Subcutaneous adipose tissue (tissue), 4 donors: Measurements from ENCODE around the gene GBE1. TPM values are rescaled to one million over a fixed set of nuclear protein-coding genes. Genes with fewer than 3 reads are reported as not detected.

Experiments used
- total RNA-seq, 4 donors: library from RNA; depleted of rRNA; stranded (reverse); fragments of >200 nt; gene quantifications; one replicate each; pipeline ENCODE4 v1.1.0, GENCODE V29; 2016
- TF ChIP-seq, protein P1 (sequence below): fragments of 450-650 bp; IDR thresholded peaks from one replicate; pipeline ENCODE4 v1.5.1; 2016; ENCODE audit warnings: low read depth, mild to moderate bottlenecking, control low read depth, antibody characterized with exemption, moderate library complexity

GBE1 gene
- total RNA-seq, 4 donors from 2014 or later, result 134 to 224 (median 199) TPM

DNA sequence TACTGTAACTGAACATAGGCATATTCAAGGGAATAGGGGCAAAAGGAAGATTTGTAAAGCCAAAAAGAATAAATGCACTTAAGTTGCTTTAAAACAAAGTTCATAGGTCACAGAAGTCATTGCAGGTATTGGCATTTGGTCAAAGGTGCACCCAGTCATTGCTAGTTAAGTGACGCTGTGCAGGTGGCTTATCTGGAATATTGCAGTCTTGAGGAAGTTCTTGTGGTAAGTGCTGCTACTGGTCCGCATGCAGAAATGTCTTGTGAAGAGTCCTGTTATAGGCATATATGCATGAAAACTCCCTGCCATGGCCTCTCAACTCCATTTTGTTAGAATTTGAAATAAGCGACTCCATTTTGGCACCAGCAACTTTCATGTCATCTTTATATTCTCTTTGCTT, 293.1 kb downstream of the GBE1 start:
- TF ChIP-seq, protein P1, sequence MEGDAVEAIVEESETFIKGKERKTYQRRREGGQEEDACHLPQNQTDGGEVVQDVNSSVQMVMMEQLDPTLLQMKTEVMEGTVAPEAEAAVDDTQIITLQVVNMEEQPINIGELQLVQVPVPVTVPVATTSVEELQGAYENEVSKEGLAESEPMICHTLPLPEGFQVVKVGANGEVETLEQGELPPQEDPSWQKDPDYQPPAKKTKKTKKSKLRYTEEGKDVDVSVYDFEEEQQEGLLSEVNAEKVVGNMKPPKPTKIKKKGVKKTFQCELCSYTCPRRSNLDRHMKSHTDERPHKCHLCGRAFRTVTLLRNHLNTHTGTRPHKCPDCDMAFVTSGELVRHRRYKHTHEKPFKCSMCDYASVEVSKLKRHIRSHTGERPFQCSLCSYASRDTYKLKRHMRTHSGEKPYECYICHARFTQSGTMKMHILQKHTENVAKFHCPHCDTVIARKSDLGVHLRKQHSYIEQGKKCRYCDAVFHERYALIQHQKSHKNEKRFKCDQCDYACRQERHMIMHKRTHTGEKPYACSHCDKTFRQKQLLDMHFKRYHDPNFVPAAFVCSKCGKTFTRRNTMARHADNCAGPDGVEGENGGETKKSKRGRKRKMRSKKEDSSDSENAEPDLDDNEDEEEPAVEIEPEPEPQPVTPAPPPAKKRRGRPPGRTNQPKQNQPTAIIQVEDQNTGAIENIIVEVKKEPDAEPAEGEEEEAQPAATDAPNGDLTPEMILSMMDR, result no peak

DNA sequence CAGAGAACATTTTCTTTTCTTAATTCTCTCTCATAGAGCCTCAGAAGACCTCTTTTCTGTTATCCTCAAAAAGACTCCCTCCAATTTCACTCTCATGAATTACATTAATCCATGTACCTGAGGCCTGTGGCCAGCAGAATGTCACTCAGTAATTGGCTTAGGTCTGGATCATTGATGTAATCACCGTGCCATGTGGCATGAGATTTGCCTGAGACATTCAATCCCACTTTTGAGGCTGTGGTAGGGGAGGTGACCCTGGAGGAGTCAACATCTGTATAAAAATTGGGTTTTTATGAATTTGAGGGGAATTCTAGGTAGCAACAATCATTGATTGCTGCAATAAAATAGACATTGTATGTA, 295.3 kb downstream of the GBE1 start:
- TF ChIP-seq, protein P1, result no peak

DNA sequence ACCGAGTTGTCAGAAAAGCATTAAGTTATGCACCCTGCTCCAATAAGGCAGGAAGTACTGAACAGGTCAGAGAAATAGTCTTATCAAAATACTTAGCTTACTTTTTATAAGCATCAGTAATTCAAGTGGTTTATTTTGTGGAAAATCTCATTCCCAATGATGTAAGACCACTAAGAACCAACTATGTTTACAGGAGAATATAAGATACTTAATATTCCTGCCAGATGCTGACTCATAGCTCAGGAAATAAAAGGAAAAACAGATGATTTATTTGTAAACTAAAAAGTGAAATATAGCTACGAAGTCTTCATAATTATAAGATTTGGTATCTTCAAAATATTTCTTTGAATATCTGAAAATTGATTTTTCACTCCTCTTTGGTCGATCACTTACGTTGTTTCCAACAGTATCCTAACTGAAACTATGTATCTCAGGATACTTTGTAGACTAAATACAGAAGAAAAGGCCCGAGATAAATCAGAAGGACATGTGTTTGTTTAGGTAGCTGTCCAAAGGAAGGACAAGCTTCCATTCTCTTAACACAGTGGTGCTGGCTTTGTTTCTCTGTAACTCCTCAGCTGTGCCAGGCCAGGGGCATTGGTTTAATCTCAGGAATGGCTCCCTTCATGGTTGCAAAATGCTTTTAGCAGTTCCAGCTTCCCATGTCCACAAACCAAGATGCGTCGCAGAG, 295.8 kb downstream of the GBE1 start:
- TF ChIP-seq, protein P1, result no peak

DNA sequence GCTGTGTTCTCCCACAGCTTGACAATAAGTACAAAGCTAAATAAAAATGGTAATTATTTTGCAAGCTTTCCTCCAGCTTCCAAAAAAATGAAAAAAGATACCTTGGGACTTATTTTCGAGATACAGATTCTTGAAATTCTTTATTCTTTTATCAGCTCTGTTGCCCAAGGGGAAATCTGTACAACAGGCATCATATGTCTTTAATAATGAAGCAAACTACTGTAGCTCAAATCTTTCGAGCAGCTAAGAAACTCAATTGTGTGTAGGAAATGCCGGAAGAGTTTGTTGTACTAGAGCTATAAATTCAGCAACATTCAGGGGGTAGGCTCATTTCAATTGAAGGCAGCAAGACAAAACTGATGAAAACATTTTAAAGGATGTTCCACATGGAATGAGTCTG, 297.7 kb downstream of the GBE1 start:
- TF ChIP-seq, protein P1, result no peak

DNA sequence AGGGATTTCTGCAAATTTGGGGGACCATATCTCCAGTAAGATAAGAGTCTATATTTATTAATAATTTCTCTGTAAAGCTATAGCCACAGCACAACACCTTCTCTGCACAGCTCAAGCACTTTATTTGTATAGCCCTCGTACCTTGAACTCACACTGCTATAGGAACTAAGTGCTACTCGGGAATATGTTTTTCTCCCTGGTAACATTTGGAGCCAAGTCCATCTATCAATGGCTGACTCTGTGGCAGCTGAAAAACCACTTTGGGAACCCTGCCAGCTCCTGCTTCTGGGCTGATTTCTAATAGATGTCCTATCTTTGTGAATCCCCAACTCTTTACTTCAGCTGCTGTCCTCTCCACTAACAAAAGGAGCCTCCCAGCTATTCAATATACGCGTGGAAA, 298.5 kb downstream of the GBE1 start:
- TF ChIP-seq, protein P1, result no peak

DNA sequence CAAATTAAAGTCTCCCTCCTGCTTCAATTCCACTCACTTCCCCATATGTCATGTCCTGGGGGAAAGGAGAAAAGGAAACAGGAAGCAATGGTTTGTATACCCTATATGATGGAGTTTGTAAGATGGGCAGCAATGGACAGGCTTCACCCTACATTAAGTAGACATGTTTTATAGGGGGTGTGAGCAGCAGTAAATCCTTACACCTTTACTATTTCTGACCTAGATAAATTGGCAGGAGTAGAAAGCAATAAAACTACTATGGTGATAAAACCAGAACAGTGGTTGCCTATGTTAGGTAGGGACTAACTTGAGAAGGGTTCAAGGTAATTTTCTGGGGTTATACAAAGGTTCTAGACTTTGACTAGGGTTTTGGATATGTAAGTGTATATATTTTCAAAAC, 301.7 kb downstream of the GBE1 start:
- TF ChIP-seq, protein P1, result no peak

DNA sequence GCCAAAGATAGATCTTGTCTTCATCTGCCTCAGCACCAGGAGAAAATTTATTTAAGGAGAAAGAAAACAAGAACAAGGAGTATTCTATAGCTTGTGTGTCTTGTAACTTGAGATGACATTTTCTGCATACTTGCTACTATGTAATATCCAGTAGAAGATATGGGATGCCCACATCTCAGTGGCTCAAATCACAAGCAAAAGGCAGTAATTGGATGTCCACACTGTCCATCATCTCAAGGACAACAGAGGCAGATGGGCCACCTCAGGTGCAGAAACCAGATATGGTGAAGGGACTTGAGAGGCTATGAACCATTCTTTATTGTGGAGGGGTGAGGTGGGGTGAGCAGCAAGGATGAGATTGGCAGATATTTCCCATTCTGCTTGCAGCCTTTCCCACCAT, 309.0 kb downstream of the GBE1 start:
- TF ChIP-seq, protein P1, result no peak
